Fibroblast of the aortic adventitia (primary cell): ENCODE results near the gene POU6F1. TPM values are rescaled to one million over a fixed set of nuclear protein-coding genes. Genes with fewer than 3 reads are reported as not detected.

Source experiments
- DNase-seq: peaks from one replicate; pipeline ENCODE4 v3.0.0-alpha.2; 2010; ENCODE audit warnings: low read depth
- H3K4me3 ChIP-seq: 2 replicates; pipeline ENCODE4 v1.5.1; 2011; ENCODE audit warnings: low read depth, mild to moderate bottlenecking, control low read depth, low read length, moderate library complexity
- small RNA-seq: library from RNA; depleted of rRNA; stranded (forward); fragments of <200 nt; gene quantifications from one replicate; pipeline ENCODE3, GENCODE V24; 2012
- total RNA-seq: library from RNA; depleted of rRNA; stranded (reverse); fragments of >200 nt; gene quantifications from 2 replicates; pipeline ENCODE4 v1.2.3, GENCODE V29; 2012; ENCODE audit warnings: low replicate concordance
- TF ChIP-seq, protein P1 (sequence below): IDR thresholded peaks from 2 replicates; pipeline ENCODE4 v1.5.1; 2011; ENCODE audit warnings: mild to moderate bottlenecking, low read length, control low read depth, inconsistent platforms; ENCODE audit not compliant: insufficient read depth

POU6F1 gene
- total RNA-seq, 1 donor = 5.7 TPM

DNA sequence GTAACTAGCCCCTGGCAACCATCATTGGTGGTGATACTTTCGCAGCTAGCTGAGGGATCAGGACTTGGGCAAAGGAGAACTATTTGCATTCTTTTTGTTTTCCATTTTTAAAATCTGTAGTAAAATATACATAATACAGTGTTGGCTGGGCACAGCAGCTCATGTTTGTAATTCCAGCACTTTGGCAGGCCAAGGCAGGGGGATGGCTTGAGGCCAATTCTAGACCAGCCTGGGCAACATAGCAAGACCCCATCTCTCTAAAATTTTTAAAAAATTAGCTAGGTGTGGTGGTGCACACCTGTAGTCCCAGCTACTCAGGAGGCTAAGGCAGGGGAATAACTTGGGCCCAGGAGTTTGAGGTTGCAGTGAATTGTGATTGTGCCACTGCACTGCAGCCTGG lies 64.9 kb downstream of the POU6F1 start:
- DNase-seq = no peak
- no peak overlapping the region for H3K4me3 ChIP-seq
- TF ChIP-seq, protein P1, sequence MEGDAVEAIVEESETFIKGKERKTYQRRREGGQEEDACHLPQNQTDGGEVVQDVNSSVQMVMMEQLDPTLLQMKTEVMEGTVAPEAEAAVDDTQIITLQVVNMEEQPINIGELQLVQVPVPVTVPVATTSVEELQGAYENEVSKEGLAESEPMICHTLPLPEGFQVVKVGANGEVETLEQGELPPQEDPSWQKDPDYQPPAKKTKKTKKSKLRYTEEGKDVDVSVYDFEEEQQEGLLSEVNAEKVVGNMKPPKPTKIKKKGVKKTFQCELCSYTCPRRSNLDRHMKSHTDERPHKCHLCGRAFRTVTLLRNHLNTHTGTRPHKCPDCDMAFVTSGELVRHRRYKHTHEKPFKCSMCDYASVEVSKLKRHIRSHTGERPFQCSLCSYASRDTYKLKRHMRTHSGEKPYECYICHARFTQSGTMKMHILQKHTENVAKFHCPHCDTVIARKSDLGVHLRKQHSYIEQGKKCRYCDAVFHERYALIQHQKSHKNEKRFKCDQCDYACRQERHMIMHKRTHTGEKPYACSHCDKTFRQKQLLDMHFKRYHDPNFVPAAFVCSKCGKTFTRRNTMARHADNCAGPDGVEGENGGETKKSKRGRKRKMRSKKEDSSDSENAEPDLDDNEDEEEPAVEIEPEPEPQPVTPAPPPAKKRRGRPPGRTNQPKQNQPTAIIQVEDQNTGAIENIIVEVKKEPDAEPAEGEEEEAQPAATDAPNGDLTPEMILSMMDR = no peak

DNA sequence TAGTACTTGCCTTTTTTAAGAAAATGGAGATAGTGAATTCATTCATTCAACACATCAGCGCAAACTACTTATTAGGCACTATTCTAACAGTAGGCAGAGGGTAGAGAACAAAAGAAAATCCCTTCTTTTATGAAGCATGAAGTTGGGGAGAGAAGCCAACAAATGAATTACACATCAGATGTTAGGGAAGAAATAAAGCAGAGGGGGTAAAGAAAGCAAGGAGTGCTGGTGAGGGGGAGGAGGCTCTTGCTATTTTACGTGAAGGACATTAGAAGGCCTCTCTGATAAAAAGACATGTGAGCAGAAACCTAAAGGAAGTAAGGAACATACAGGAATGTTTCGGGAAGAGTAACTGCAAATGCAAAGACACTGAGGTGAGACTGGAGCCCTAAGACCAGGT lies 67.1 kb downstream of the POU6F1 start:
- H3K4me3 ChIP-seq = no peak overlapping the region
- DNase-seq = no peak
- TF ChIP-seq, protein P1 = no peak

DNA sequence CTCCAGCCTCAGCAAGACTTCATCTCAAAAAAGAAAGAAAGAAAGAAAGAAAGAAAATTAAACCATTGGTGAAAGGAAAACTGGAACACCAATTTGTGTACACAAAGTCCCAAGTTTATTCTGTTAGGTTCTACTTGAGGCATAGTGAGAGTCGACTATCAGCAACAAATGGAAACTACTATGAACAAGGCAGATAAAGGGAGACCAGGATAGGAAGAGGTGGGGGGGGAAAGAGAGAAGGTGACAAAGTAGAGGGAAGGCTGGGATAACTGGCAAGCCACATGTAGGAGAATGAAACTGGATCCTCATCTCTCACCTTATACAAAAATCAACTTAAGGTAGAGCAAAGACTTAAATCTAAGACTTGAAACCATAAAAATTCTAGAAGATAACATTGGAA lies 70.6 kb downstream of the POU6F1 start:
- no peak overlapping the region for H3K4me3 ChIP-seq
- no peak for DNase-seq
- TF ChIP-seq, protein P1 = no peak

DNA sequence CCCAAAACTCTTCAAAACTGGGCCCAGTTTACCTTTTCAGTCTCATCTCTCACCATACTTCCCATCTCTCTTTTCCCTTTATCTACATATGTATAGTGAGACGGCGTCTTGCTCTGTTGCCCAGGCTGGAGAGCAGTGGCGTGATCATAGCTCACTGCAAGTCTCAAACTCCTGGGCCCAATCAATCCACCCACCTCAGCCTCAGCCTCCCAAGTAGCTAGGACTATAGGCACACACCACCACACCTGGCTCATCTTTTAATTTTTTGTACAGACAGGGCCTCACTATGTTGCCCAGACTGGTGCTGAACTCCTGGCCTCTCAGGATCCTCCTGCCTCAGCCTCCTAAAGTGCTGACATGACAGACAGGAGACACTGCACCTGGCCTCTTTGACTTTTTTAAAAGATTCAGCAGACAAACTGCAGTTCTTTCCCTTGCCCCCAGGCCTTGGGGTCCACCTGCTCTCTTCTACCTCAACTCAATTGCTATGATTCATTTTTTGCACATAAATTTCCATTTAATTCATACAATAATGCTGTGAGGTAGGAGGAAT lies 78.5 kb downstream of the POU6F1 start:
- TF ChIP-seq, protein P1 = no peak
- DNase-seq = no peak
- no peak overlapping the region for H3K4me3 ChIP-seq

Small RNA genes lying within 50 kb of the gene (small RNA-seq; reads per million reads assigned to genes)
- gene RF00019 (not detected), gene RNU6-199P (not detected)

Other genes starting within 250 kb of the POU6F1 start
- gene SLC11A2, start 191.7 kb downstream of the POU6F1 start, total RNA-seq = 50.7 and 53.7 TPM in 2 replicates
- 30.5 and 40.6 TPM in 2 replicates for gene LETMD1, start 169.7 kb downstream of the POU6F1 start, total RNA-seq
- 19.1 and 42.4 TPM in 2 replicates for gene CSRNP2, start 134.5 kb downstream of the POU6F1 start, total RNA-seq
- gene TFCP2, start 44.9 kb downstream of the POU6F1 start, total RNA-seq = 10.8 and 12.8 TPM in 2 replicates
- 58.1 and 125 TPM in 2 replicates for gene DAZAP2, start 20.8 kb upstream of the POU6F1 start, total RNA-seq
- 9.6 and 29.3 TPM in 2 replicates for gene SMAGP, start 52.4 kb upstream of the POU6F1 start, total RNA-seq
- gene BIN2, start 106.1 kb upstream of the POU6F1 start, total RNA-seq = under 0.01 TPM in 1 of 2 replicates, not detected in the other
- 0.25 TPM in 1 of 2 replicates, not detected in the other for gene CELA1, start 128.6 kb upstream of the POU6F1 start, total RNA-seq
- 0.74 and 22.1 TPM in 2 replicates for gene GALNT6, start 173.3 kb upstream of the POU6F1 start, total RNA-seq
- gene SLC4A8, start 206.8 kb upstream of the POU6F1 start, total RNA-seq = 4.7 and 8.4 TPM in 2 replicates